ENCODE results near the gene SPEF2. TPM values are rescaled to one million over a fixed set of nuclear protein-coding genes. Genes with fewer than 3 reads are reported as not detected.

SPEF2 gene
- polyA plus RNA-seq, 2 of the 4 experiments (the other 2 are of a cell fraction) = 2.2 to 8.7 TPM

DNA sequence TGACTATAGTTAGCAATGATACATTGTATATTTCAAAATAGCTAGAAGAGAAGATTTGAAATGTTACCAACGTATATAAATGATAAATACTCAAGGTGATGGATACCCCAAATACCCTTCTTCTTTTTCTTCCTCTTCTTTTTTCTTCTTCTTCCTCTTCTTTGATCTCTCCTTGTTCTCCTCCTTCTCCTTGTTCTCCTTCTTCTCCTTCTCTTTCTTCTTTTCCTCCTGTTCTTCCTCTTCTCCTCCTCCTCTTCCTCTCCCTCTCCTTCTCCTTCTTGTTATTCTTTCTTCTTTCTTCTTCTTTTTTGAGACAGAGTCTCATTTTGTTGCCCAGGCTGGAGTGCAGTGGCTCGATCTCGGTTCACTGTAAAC lies 616 bp upstream of the SPEF2 start:
- Histone ChIP-seq H3K4me2 (peak overlapping the region; percentile 43), H3K4me1 (peaks cover 6% of the 10 kb centered on the region; the same call in 2 of the 3 replicates), H3K9me3 (no peaks in the 10 kb centered on the region), H3K27ac (peak overlapping the region; percentile 58 to 76), H3K4me3 (peak overlapping the region; percentile 87)
- ChIA-PET POLR2A (interaction anchor here (1.4 kb wide), 1 partner anchor 688 kb away, joined by 3 read pairs; no protein-coding TSS in a partner anchor), CTCF (interaction anchor here (1.2 to 2.3 kb wide), 5 partner anchors 10 to 45 kb away, joined by 3 to 12 read pairs (median 4); no protein-coding TSS in a partner anchor)
- DNase-seq (ENCODE audit: low read depth in 1 of 2, low spot score in 1 of 2) = no peak
- ATAC-seq = no peak
- TF ChIP-seq GATA3 (IDR thresholded peaks at IDR 0.05; ENCODE audit: borderline replicate concordance) (no peak), JUN (IDR thresholded peaks at IDR 0.05) (no peak), CBX8 (IDR thresholded peaks at IDR 0.05) (no peak), CHD2 (IDR thresholded peaks at IDR 0.05; ENCODE audit: low read length, partially characterized antibody) (no peak), JUNB (IDR thresholded peaks at IDR 0.05) (no peak), BHLHE40 (IDR thresholded peaks at IDR 0.05; ENCODE audit: low read depth, low read length) (no peak), EHMT2 (IDR thresholded peaks at IDR 0.05; ENCODE audit: low read depth) (no peak), ESRRA (IDR thresholded peaks at IDR 0.05; ENCODE audit: borderline replicate concordance, low read length) (no peak), RCOR1 (IDR thresholded peaks at IDR 0.05; ENCODE audit: low read depth, low read length) (no peak), RARB (CRISPR knock-in tag; IDR thresholded peaks at IDR 0.05) (no peak), CEBPB (IDR thresholded peaks at IDR 0.05) (no peak), ZSCAN20 (CRISPR knock-in tag; IDR thresholded peaks at IDR 0.05) (no peak), FOSL2 (IDR thresholded peaks at IDR 0.05) (no peak), FOSL2 (CRISPR knock-in tag; IDR thresholded peaks at IDR 0.05) (no peak)
- TF ChIP-seq, protein P1, sequence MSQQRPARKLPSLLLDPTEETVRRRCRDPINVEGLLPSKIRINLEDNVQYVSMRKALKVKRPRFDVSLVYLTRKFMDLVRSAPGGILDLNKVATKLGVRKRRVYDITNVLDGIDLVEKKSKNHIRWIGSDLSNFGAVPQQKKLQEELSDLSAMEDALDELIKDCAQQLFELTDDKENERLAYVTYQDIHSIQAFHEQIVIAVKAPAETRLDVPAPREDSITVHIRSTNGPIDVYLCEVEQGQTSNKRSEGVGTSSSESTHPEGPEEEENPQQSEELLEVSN (IDR thresholded peaks at IDR 0.05; ENCODE audit: borderline replicate concordance, low read depth) = no peak
- TF ChIP-seq, protein P2, sequence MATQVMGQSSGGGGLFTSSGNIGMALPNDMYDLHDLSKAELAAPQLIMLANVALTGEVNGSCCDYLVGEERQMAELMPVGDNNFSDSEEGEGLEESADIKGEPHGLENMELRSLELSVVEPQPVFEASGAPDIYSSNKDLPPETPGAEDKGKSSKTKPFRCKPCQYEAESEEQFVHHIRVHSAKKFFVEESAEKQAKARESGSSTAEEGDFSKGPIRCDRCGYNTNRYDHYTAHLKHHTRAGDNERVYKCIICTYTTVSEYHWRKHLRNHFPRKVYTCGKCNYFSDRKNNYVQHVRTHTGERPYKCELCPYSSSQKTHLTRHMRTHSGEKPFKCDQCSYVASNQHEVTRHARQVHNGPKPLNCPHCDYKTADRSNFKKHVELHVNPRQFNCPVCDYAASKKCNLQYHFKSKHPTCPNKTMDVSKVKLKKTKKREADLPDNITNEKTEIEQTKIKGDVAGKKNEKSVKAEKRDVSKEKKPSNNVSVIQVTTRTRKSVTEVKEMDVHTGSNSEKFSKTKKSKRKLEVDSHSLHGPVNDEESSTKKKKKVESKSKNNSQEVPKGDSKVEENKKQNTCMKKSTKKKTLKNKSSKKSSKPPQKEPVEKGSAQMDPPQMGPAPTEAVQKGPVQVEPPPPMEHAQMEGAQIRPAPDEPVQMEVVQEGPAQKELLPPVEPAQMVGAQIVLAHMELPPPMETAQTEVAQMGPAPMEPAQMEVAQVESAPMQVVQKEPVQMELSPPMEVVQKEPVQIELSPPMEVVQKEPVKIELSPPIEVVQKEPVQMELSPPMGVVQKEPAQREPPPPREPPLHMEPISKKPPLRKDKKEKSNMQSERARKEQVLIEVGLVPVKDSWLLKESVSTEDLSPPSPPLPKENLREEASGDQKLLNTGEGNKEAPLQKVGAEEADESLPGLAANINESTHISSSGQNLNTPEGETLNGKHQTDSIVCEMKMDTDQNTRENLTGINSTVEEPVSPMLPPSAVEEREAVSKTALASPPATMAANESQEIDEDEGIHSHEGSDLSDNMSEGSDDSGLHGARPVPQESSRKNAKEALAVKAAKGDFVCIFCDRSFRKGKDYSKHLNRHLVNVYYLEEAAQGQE (IDR thresholded peaks at IDR 0.05) = no peak
- no peak for FAIRE-seq
- WGBS (ENCODE audit: missing lambda C conversion rate) = 1% methylated on average over 3 of the region's 3 CpGs

- 17% methylated on average over 4 of the region's 4 CpGs for WGBS (ENCODE audit: missing lambda C conversion rate)
- Histone ChIP-seq H3K4me1 (peaks cover 6% of the 10 kb centered on the region; the same call in 2 of the 3 replicates), H3K4me2 (peak overlapping the region; percentile 89), H3K4me3 (peak overlapping the region; percentile 87), H3K27ac (peak overlapping the region; percentile 58 to 76), H3K9me3 (no peaks in the 10 kb centered on the region)
- ChIA-PET POLR2A (no interaction called here), CTCF (interaction anchor here (0.9 to 2.3 kb wide), 3 partner anchors 8 to 308 kb away, joined by 3 to 12 read pairs (median 5); no protein-coding TSS in a partner anchor)
- TF ChIP-seq HOXB13 (CRISPR knock-in tag; IDR thresholded peaks at IDR 0.05; ENCODE audit: low read depth) = no peak
- no peak for TF ChIP-seq ZSCAN20 (CRISPR knock-in tag; IDR thresholded peaks at IDR 0.05)
- TF ChIP-seq NFE2L2 (conservative IDR thresholded peaks at IDR 0.05; ENCODE audit: low read length) = no peak
- no peak for TF ChIP-seq KDM5A (IDR thresholded peaks at IDR 0.05)
- no peak for TF ChIP-seq ZNF302 (CRISPR knock-in tag; IDR thresholded peaks at IDR 0.05)
- TF ChIP-seq FOSL2 (IDR thresholded peaks at IDR 0.05) = no peak
- no peak for TF ChIP-seq FOSL2 (CRISPR knock-in tag; IDR thresholded peaks at IDR 0.05)
- TF ChIP-seq, protein P3, sequence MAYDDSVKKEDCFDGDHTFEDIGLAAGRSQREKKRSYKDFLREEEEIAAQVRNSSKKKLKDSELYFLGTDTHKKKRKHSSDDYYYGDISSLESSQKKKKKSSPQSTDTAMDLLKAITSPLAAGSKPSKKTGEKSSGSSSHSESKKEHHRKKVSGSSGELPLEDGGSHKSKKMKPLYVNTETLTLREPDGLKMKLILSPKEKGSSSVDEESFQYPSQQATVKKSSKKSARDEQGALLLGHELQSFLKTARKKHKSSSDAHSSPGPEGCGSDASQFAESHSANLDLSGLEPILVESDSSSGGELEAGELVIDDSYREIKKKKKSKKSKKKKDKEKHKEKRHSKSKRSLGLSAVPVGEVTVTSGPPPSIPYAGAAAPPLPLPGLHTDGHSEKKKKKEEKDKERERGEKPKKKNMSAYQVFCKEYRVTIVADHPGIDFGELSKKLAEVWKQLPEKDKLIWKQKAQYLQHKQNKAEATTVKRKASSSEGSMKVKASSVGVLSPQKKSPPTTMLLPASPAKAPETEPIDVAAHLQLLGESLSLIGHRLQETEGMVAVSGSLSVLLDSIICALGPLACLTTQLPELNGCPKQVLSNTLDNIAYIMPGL (CRISPR knock-in tag; IDR thresholded peaks at IDR 0.05; ENCODE audit: borderline replicate concordance) = no peak
- TF ChIP-seq, protein P4, sequence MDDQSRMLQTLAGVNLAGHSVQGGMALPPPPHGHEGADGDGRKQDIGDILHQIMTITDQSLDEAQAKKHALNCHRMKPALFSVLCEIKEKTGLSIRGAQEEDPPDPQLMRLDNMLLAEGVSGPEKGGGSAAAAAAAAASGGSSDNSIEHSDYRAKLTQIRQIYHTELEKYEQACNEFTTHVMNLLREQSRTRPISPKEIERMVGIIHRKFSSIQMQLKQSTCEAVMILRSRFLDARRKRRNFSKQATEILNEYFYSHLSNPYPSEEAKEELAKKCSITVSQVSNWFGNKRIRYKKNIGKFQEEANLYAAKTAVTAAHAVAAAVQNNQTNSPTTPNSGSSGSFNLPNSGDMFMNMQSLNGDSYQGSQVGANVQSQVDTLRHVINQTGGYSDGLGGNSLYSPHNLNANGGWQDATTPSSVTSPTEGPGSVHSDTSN (IDR thresholded peaks at IDR 0.05) = no peak
- TF ChIP-seq CBX8 (IDR thresholded peaks at IDR 0.05) = no peak
- TF ChIP-seq FOXS1 (CRISPR knock-in tag; IDR thresholded peaks at IDR 0.05) = no peak
- TF ChIP-seq CHD2 (IDR thresholded peaks at IDR 0.05; ENCODE audit: low read length, partially characterized antibody) = no peak
- TF ChIP-seq JUNB (IDR thresholded peaks at IDR 0.05) = no peak
- TF ChIP-seq RARB (CRISPR knock-in tag; IDR thresholded peaks at IDR 0.05) = no peak
- TF ChIP-seq RNF2 (IDR thresholded peaks at IDR 0.05; ENCODE audit: borderline replicate concordance, low read depth) = no peak
- no peak for TF ChIP-seq SMC3 (IDR thresholded peaks at IDR 0.05)
- no peak for TF ChIP-seq POLR2A (IDR thresholded peaks at IDR 0.05; ENCODE audit: low read length)
- no peak for TF ChIP-seq ZC3H11A (IDR thresholded peaks at IDR 0.05)
- TF ChIP-seq JUN (IDR thresholded peaks at IDR 0.05) = no peak
- no peak for TF ChIP-seq PHF8 (IDR thresholded peaks at IDR 0.05; ENCODE audit: borderline replicate concordance, low read depth)
- FAIRE-seq (no peak), ATAC-seq (peak; percentile 16 to 20), DNase-seq (ENCODE audit: low read depth in 1 of 2, low spot score in 1 of 2) (peak in 1 of 2 experiments; percentile 24)
These were observed 607 bp downstream of the SPEF2 start for GRCh38 chr5:35618304-35618636.

All from A549 (cell line).